ENCODE results near the gene MRPL37.
A peak's percentile ranks its signal among the peaks of the same experiment; 100 is the strongest.
"Not testable (repeated sequence)": the region's sequence is repeated elsewhere in the genome, so short reads cannot be mapped to it uniquely, and the experiment has no call there.

Gene MRPL37

DNA sequence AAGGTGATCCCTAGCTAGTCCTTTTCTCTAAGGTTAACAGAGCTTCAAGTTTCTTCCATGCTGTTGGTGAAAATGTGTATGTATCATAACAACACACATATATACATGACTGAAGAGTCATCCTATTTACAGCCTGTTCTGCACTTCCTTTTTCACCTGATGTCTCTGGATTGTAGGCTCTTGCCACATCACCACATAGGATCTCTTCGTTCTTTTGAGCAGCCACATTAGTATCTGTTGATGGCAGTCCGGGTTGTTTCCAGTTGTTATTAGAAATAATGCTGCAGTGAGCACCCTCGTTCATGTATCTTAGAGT, 19.7 kb downstream of the MRPL37 start:
- DNase-seq (ENCODE audit: low read depth in 2 of 3, low spot score in 2 of 3) = no peak

DNA sequence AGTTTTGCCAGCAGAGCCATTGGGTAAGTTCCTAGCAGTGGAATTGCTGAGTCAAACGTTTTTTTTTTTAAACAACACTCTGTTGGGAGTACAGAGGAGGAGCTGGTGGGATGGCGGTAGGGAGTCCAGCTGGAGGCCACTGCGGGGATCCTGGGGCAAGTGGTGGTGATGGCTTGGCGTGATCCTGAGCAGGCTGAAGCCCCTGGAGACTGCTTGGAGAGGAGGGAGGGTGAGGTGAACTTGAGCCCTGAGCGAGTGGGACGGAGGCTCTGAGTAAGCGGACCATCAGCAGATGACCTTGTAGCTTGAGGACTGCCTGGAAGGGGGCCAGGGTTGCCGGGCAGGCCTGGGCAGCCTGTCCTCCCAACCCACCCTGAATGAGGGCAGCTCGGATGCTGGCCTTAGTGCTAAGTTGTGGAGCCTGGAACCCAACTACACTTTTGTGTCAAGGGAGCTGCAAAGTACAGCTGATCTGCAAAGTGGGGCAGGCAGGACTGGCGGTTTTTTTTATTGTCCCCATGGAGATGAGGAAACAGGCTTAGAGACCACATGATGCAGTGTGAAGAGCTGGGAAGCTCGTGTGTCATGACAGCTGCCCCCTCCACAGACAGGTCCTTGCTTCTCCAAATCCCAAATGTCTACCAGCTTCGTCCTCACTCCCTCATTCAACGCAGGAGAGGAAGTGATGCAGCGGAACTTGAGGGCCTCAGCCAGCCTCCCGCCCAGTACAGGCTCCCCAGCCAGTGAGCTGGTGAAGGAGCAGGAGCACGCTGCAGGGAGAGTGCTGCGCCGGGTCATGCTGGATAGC, 20.2 kb downstream of the MRPL37 start:
- DNase-seq (ENCODE audit: low read depth in 2 of 3, low spot score in 2 of 3) = no peak

DNA sequence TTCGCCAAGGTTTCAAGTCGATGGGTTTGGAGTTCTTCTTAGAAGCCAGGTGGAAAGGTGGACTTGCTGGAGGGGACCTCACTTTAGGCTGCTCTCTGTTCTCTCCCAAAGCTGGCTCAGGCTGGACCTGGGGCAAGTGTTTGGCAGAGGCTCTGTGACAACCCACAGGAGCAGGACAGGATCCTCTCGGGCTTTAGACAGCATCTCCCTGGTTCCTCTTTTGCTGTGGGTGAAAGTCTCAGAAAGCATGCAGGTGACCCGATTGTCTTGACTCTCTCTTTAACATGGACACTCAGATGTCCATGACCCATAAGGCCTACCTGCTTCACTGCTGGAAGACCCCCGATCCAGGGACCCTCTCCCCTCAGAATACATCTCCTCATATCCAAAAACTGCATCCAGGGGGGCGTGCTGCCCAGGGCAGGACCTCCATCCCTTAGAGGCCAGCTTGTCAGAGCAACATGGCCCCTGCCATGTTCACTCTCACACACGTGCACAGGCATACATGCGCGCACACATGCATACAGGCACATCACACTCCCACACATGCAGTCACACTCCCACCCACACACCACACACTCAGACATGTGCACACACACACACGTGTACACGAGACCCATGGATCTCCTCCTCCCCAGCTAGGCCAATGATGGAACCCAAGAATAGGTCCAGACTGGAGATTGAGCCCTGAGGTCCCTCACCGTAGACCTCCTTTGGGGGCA, 21.3 kb downstream of the MRPL37 start:
- DNase-seq (ENCODE audit: low read depth in 2 of 3, low spot score in 2 of 3) = no peak

DNA sequence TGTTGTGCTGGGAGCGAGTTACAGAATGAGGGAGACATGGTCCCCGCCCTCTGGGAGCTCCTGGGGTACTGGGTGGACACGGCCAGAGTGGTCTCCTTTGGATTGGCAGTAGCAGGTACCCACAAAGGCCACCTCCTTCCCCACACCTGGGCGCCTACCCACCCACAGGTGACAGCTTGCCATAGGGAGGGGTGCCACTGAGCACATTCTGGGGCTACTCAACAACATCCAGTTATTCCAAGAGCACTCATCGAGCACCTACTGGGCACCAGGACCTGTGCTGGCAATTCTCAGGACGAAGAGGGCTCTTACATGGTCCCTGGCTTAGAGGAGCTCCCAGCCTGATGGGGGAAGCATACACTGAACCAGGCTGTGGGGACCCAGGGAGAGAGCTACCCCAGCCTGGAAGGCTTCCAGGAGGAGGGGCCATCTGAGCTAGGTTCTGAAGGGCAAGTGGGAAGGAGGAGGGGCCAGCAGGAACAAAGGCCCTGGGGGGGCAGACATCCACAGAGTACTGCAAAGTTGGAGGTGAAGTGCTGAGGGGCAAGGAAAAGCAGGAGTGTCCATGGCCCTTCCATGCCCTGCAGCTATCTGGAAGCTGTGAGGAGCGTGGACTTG, 22.0 kb downstream of the MRPL37 start:
- DNase-seq (ENCODE audit: low read depth in 2 of 3, low spot score in 2 of 3) = no peak

DNA sequence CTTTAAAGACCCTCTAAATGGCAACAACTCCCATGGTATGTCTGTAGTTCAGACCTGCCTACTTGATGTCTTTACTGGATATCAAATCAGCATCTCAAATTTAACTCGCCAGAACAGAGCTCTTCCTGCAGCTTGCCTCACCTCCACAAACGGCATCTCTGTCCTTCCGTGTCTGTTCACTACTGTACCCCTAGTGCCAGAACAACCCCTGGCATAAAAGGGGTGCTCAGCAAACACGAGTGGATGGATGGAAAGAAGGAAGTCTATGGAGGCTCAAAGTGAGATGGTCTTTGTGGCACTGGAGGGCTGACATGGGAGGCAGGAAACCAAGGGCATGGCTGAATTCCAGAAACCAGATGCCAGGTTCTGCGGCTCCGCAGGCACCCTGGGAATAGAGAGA, 22.7 kb downstream of the MRPL37 start:
- no peak for DNase-seq (ENCODE audit: low read depth in 2 of 3, low spot score in 2 of 3)

DNA sequence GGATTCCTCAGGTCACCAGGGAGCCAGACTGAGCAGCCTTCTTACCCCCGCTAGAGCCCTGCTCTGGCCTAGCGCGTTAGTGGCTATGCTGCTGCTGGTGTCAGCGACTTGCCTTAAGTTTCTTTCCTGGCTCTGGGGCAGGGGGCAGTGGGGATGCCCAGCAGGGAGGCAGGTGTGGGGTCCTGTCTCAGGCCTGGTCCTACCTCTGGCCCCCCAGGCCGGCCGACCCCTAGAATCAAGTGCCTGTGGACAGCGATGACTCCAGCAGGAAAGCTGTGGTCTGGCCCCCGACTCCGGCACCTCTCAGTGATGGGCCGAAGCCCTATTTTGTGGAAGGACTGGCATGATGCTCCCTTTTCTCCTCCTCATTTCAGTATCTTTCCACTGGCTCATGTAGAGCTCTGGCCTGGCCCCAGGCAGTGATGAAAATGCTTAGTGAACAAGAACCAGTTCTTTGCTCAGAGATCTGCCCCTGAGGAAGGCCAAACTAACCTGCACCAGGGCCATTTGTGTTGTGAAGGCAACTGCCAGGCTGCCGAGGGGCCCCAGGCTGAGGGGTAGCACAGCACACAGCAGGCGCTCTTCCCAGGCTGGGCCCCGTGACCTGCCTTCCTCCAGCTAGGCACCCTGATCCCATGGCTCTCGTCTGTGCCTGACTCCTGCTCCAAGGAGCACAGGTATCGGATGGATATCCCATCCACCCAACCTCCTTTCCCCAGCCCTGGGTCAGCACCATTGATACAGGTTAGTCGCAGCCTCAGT, 23.7 kb downstream of the MRPL37 start:
- DNase-seq (ENCODE audit: low read depth in 2 of 3, low spot score in 2 of 3) = no peak

DNA sequence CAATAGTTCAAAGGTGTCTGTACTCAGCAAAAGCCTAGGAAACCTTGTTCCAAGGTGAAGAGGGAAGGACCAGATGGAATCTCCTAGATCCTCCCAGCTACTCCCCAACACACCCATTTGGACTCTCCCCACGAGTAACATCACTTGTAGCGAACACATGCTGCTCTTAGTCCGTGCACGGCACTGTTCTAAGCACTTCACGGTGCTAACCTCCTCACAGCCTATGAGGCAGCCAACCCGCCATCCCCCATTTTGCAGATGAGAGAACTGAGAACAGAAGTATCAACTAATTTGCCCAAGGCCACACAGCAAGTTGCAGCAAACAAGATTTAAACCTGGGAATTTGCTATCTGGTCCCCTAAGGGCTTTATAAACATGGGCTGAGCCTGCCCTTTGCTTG, 24.3 kb downstream of the MRPL37 start:
- DNase-seq (ENCODE audit: low read depth in 2 of 3, low spot score in 2 of 3) = no peak

DNA sequence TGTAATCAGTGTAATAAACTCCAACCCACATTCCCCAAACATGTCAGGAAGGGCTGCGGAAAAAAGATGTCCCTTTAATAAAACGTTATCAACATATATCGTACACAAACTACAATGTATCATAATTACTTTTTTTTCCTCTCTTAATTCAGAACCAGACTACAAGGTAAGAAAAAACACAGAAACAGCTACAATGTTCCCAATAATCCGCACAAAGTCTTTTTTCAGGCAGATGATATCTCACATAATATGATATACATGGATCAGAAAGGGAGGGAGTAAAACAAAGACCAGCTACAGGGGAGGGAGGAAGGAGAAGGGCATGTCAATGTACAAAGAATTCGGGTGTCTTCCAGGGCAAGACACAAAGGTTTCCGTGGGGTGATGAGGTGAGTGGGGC, 25.4 kb downstream of the MRPL37 start:
- no peak for DNase-seq (ENCODE audit: low read depth in 2 of 3, low spot score in 2 of 3)

DNA sequence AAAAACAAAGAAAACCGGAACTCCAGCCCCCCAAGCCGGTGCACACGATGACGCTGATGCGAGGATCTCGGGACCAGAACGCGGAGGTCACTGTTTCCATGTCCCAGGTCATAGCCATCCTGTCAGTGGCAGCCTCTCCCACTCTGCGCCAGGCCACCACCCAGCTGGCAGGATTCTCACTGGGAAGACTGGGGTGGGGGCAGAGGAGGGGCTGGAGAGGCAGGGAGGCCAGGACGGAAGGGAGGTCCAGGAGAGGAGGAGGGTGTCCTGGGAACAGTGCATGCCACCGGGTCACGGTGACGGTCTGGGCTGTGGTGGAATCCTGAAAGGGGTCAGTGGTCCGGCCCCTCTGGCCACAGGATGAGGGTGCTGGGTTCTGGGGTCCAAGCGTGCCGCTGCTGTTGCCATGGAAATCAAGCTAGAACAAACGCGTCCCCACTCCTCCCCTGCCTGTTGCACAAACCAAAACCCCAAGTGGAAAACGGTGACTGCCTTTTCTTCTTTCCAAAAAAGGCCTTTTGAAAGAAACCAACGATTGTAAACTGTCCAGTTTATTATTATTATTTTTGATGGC, 26.1 kb downstream of the MRPL37 start:
- DNase-seq (ENCODE audit: low read depth in 2 of 3, low spot score in 2 of 3) = no peak

DNA sequence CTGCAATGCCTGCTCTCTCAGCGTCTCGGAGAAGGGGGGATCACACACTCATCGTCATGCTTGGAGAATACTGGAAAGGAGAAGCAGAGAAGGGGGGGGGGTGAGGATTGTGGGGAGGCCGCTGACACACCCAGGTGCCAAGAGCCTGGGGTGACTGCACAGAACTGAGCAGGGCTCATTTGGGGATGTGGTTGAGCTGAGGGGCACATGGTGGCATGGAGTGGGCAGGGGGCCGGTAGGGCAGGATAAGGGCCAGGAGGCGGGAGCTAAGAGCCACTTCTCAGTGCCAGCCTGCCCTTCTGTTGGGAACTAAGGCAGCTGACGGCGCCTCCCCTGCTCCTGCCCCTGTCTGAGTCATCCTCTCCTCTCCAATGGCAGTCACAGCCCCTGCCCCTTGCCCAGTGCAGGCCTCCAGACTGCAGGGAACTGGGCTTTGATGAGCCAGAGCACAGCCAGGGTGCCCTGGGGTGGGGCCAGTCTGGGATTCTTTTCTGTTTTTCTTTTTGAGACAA, 27.2 kb downstream of the MRPL37 start:
- DNase-seq (ENCODE audit: low read depth in 2 of 3, low spot score in 2 of 3) = no peak

DNA sequence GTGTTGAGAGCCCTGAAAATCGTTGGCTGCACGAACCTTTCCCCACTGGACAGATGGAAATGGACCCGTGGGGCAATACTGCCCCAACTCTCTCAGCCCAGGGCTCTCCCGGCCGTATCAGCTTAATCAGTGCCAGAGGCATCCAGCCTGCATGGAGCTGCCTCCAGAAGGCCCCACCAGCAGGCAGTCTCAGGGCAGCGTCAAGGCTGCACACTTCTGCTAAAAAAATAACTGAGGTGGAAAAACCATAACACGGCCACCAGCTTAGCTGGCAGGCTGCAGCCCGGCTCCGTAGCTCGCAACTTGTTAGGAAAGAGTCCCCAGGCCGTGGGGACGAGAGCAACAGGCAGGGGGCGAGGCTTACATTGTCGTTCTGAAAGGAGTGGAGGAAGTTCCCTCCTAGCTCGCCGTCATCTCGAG, 27.9 kb downstream of the MRPL37 start:
- DNase-seq (ENCODE audit: low read depth in 2 of 3, low spot score in 2 of 3) = no peak

DNA sequence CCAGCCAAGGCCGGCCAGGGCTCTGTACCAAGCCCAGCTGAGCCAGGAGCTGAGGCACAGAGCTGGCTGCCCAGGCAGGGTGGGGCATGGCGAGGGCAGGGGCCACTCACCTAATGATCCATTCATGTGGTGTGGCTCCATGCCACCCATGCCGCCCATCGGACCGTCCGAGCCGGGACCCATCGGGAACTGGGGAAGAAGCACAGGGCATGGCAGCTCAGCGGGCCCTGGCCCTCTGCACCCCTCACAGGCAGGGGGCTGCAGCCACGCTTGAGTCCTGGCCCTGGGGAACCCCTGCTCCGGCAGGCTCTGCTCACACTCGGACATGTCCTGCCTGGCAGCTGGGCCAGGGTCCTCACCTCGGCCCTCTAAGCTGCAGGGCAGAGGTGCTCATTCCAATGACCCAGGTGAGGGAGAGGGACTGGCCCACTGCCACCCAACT, 28.7 kb downstream of the MRPL37 start:
- DNase-seq (ENCODE audit: low read depth in 2 of 3, low spot score in 2 of 3) = no peak

DNA sequence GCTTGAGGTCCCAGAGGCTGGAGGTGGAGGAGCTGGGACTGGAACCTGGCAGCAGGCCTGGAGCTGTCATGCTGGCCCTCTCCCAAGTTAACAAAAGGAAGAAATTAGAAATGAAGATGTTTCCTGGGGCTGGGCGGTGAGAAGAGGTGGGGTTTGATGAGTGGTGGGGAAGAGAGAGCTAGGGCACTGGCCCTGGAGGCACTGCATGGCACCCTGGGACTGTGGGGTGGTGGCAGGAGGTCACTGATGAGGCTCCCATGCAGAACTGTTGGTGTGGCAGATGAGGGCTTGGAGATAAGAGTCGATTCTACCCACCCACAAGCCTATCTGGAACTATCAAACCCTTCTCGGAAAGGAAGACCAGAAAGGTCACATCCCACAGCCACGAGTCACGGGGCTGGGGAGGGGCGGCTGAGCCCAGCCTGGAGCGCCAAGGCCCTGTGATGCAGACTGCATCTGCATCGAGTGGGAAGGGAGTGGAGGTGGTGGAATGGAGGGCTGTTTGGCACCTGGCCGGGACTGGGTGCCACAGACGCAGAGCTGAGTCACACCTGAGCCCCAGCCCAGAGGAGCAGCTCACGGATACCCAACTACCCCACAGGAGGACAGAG, 29.4 kb downstream of the MRPL37 start:
- DNase-seq (ENCODE audit: low read depth in 2 of 3, low spot score in 2 of 3) = peak in 1 of 3 experiments; percentile 39

DNA sequence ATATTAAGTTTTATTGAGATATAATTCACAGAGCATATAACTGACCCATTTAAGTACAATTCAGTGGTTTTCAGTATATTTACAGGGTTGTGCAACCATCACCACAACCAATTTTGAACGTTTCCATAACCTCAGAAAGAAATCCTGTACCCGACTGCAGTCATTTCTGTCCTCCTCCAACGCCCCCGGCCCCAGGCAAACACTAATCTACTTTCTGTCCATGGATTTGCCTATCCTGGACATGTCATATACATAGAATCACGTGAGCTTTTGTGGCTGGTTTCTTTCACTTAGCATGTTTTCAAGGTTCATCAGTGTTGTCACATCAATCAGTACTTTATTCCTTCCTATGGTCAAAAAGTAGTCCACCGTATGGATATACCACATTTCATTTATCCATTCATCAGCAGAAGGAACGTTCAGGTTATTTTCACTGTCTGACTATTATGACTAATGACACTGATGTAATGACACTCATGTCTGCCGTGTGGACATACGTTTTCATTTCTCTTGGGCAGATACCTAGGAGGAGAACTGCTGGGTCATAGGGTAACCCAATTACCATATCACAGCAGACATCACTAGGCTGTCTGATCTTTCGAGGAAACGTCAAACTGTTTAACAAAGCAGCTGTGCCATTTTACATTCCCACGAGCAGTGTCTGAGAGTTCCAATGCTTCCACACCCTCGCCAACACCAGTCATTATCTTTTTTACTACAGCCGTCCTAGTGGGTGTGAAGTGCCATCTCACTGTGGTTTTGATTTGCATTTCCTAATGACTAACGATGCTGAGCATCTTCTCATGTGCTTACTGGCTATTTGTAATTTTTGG, 30.8 kb downstream of the MRPL37 start:
- peak in 1 of 3 experiments; percentile 26 for DNase-seq (ENCODE audit: low read depth in 2 of 3, low spot score in 2 of 3)

DNA sequence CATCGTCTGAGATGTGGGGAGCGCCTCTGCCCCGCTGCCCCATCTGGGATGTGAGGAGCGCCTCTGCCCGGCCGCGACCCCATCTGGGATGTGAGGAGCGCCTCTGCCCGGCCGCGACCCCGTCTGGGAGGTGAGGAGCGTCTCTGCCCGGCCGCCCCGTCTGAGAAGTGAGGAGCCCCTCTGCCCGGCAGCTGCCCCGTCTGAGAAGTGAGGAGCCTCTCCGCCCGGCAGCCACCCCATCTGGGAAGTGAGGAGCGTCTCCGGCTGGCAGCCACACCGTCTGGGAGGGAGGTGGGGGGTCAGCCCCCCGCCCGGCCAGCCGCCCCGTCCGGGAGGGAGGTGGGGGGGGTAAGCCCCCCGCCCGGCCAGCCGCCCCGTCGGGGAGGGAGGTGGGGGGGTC, 33.2 kb downstream of the MRPL37 start:
- not testable (repeated sequence) for DNase-seq (ENCODE audit: low read depth in 2 of 3, low spot score in 2 of 3)

DNA sequence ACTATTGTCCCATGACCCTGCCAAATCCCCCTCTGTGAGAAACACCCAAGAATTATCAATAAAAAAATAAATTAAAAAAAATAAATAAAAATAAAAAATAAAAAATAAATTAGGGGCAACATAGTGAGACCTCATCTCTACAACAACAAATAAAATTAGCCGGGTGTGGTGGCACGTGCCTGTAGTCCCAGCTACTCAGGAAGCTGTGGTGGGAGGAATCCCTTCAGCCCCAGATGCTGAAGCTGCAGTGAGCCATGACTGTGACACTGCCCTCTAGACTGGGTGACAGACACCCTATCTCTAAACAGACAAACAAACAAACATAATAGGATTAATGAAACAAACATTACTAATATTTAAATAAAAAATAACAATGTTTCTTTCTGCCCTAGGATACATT, 34.3 kb downstream of the MRPL37 start:
- DNase-seq (ENCODE audit: low read depth in 2 of 3, low spot score in 2 of 3) = no peak

DNA sequence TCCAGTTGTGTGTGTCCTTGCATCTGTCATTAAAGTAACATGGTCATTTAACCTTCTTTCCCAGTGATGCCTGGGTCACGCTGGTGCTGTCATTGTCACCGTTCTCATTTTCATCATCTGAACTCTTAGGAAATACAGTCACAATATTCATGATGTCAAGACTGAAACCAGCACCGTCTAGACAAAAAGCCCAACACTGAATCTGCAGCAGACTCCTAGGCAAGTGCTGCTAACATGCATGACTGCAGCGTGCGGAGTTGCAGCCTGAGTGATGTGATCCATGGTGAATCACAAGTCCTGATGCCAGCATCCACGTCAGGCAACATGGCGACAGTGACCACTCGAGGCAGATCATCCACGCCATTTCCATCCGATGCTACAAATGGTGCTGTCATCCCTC, 37.6 kb downstream of the MRPL37 start:
- no peak for DNase-seq (ENCODE audit: low read depth in 2 of 3, low spot score in 2 of 3)

DNA sequence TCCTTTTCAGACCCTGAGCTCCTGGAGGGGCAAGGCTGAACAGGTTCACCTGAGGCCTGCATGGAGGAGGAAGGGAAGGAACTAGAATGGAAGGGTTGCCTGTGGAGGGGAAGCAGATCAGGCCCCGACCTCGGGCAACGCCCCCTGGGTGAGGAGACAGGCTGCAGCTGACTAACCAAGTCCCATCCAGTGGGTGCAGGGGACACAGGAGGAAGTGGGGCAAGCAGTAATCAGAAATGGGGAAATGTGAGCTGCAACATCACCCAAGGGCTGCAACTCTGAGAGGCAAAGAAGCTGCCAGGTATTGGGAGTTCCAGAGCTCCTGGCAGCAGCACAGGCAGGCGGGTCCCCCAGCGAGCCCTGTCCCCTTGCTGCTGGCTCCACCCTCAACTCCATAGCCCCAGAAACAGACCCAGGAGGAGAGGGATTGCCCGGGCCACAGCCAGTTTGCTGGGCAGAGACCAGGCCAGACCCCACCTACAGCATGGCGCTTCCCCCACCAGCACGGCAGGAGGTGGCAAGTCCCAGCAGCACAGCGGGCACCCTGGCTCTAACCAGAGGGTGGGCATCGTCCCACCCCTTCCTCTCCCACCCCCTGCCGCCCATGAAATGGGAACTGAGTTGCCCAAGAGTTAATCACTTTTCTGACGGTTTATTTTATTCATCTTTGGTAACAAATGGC, 38.5 kb downstream of the MRPL37 start:
- DNase-seq (ENCODE audit: low read depth in 2 of 3, low spot score in 2 of 3) = no peak

DNA sequence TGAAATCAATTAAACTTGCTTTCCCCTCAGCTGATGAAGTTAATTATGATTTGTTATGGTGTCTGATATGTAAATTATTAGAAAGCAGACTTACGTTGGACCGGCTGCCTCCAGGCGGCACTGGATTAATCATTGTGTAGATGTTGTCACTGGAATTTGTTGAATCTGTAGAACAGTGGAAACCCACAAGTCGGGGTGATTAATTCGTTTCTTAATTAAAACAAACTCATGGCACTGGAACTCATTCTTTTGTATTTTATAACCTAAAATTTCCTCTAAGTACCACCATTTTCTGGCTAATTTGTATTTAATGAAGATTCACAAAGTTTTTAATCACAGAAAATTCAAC, 39.0 kb downstream of the MRPL37 start:
- no peak for DNase-seq (ENCODE audit: low read depth in 2 of 3, low spot score in 2 of 3)

All from activated CD8-positive, alpha-beta memory T cell treated with anti-CD3 and anti-CD28 coated beads for 48 hours (primary cell).